A549 (cell line): ENCODE measurements around the gene OR4E2.

Experiments used
- CTCF ChIP-seq: fragments of >200 bp; sonication (Bioruptor Twin); formaldehyde crosslinking; IDR thresholded peaks from 3 replicates; pipeline ENCODE4 v1.5.1; 2016
- HDAC2 ChIP-seq: fragments of 200-600 bp; sonication (generic); IDR thresholded peaks from 2 replicates; pipeline ENCODE4 v1.6.1; 2016
- MAFK ChIP-seq: fragments of 450-650 bp; IDR thresholded peaks from 2 replicates; pipeline ENCODE4 v1.6.1; 2014; ENCODE audit not compliant: partially characterized antibody
- TP53 ChIP-seq: fragments of 250-450 bp; sonication (Bioruptor Pico); IDR thresholded peaks from 2 replicates; pipeline ENCODE4 v1.5.0; 2021; ENCODE audit warnings: mild to moderate bottlenecking, moderate library complexity

DNA sequence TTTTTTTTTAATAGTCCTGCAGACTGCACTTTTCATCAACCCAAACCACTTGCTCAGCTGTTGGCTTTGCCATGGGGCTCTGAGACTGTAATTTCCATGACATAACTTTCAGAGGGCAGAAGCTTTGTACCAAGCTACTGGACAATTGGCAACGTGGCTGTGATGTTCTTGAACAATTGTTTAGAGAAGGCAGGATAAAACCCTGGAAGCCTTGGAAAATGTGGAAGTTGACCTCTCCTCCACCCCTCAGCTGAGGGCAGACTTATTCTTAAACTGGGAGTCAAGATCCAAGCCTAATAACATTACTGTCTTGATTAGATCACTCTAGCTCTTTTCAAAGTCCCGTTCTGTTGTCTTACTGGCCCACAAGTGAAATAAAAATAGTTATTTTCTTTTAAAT, 17.7 kb downstream of the OR4E2 start:
- no peak for TF ChIP-seq HDAC2
- TF ChIP-seq CTCF, result no peak
- TF ChIP-seq MAFK, result no peak
- no peak for TF ChIP-seq TP53 (CRISPR knock-in tag)
